ENCODE data around the gene GINS1. TPM values are rescaled to one million over a fixed set of nuclear protein-coding genes. Genes with fewer than 3 reads are reported as not detected.

GINS1 gene
- total RNA-seq, 1 donor from 2014 or later, result 5.4 TPM

DNA sequence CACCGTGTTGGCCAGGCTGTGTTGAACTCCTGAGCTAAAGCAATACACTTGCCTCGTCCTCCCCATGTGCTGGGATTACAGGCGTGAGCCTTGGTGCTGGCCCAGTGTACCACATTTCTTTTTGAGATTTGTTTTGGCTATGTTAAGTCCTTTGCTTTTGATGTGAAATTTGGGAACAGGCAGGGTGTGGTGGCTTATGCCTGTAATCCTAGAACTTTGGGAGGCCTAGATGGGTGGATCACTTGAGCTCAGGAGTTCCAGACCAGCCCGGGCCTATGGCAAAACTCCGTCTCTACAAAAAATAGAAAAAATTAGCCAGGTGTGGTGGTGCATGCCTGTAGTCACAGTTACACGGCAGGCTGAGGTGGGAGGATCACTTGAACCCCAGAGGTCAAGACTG is 40.2 kb downstream of the GINS1 start:
- ATAC-seq (ENCODE audit: low read depth), result no peak
- Mint-ChIP-seq H3K27me3 (no peaks in the 10 kb centered on the region), H3K9me3 (no peaks in the 10 kb centered on the region), H3K4me3 (no peak overlapping the region), H3K27ac (no peak overlapping the region), H3K36me3 (ENCODE audit: low read depth) (peaks cover 7% of the 10 kb centered on the region), H3K4me1 (no peaks in the 10 kb centered on the region)
- POLR2A ChIA-PET, result no interaction called here
- CTCF ChIA-PET, result no interaction called here
- intact Hi-C loops (cut with micrococcal nuclease), result no loop called here
- DNase-seq, result no peak
- TF ChIP-seq, protein P1, sequence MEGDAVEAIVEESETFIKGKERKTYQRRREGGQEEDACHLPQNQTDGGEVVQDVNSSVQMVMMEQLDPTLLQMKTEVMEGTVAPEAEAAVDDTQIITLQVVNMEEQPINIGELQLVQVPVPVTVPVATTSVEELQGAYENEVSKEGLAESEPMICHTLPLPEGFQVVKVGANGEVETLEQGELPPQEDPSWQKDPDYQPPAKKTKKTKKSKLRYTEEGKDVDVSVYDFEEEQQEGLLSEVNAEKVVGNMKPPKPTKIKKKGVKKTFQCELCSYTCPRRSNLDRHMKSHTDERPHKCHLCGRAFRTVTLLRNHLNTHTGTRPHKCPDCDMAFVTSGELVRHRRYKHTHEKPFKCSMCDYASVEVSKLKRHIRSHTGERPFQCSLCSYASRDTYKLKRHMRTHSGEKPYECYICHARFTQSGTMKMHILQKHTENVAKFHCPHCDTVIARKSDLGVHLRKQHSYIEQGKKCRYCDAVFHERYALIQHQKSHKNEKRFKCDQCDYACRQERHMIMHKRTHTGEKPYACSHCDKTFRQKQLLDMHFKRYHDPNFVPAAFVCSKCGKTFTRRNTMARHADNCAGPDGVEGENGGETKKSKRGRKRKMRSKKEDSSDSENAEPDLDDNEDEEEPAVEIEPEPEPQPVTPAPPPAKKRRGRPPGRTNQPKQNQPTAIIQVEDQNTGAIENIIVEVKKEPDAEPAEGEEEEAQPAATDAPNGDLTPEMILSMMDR (IDR thresholded peaks at IDR 0.05), result no peak

DNA sequence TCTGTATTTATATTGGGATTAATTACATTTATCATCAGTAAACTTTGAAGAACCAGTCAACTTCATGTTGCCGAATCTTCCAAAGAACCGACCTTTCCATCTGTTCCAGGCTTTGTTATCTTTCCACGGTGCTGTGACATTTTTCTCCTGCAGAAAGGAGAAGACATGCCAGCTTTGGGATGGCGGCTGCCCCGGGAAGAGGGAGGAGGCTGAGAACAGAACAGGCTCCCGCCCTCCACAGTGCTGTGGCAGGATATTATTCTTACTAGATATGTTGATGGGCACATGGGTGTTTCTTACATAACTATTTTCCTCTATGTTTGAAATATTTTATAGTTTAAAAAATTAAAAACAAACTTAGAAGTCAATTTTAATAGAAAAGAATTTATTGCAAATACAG is 44.9 kb downstream of the GINS1 start:
- intact Hi-C loops (cut with micrococcal nuclease), result no loop called here
- peaks cover 1% of the 10 kb centered on the region for H3K36me3 Mint-ChIP-seq (ENCODE audit: low read depth)
- no peaks in the 10 kb centered on the region for H3K4me1 Mint-ChIP-seq
- DNase-seq (no peak), ATAC-seq (ENCODE audit: low read depth) (no peak)
- POLR2A ChIA-PET, result no interaction called here
- CTCF ChIA-PET, result no interaction called here
- H3K4me3 Mint-ChIP-seq, result no peak overlapping the region
- no peaks in the 10 kb centered on the region for H3K9me3 Mint-ChIP-seq
- H3K27ac Mint-ChIP-seq, result no peak overlapping the region
- TF ChIP-seq, protein P1 (IDR thresholded peaks at IDR 0.05), result no peak
- H3K27me3 Mint-ChIP-seq, result no peaks in the 10 kb centered on the region

DNA sequence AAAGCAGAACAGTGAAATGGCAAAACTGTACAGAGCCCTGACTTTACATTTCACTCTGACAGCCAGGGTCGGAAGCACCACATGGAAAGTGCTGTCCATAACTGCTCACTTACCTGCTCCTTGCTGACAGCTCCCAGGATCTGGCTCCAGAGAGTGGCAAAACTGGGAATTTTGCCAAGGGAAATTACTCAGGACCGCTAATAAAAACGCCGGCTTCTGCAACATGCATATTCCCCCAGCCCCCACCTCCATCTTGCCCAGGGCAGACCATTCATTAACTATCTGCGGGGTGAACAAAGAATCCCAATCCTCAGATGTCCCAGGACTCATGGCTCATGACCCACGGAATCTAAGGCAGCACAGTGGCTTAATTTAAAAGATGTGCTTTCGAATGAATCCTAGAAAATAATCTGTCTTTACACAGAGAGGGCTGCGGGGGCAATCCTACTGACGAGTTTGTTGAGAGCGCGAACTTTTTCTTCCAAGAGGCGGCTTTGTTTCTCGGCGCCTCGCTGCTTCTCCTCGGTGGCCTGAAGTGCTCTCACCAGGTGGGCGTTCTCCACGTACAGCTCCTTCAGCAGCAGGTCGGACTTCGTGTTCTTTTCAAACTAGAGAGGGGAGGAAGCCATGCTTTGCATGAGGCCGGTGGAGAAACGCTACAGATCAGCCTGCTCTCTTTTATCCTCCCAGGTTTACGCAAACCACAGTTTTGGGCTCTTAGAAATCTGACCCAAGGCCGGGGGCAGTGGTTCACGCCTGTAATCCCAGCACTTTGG is 45.8 kb downstream of the GINS1 start:
- intact Hi-C loops (cut with micrococcal nuclease), result no loop called here
- no peak overlapping the region for H3K27ac Mint-ChIP-seq
- H3K4me1 Mint-ChIP-seq, result no peaks in the 10 kb centered on the region
- ATAC-seq (ENCODE audit: low read depth), result no peak
- ChIA-PET CTCF (no interaction called here), POLR2A (no interaction called here)
- no peaks in the 10 kb centered on the region for H3K27me3 Mint-ChIP-seq
- no peaks in the 10 kb centered on the region for H3K9me3 Mint-ChIP-seq
- DNase-seq, result no peak
- H3K4me3 Mint-ChIP-seq, result no peak overlapping the region
- TF ChIP-seq, protein P1 (IDR thresholded peaks at IDR 0.05), result no peak
- H3K36me3 Mint-ChIP-seq (ENCODE audit: low read depth), result peaks cover 1% of the 10 kb centered on the region

DNA sequence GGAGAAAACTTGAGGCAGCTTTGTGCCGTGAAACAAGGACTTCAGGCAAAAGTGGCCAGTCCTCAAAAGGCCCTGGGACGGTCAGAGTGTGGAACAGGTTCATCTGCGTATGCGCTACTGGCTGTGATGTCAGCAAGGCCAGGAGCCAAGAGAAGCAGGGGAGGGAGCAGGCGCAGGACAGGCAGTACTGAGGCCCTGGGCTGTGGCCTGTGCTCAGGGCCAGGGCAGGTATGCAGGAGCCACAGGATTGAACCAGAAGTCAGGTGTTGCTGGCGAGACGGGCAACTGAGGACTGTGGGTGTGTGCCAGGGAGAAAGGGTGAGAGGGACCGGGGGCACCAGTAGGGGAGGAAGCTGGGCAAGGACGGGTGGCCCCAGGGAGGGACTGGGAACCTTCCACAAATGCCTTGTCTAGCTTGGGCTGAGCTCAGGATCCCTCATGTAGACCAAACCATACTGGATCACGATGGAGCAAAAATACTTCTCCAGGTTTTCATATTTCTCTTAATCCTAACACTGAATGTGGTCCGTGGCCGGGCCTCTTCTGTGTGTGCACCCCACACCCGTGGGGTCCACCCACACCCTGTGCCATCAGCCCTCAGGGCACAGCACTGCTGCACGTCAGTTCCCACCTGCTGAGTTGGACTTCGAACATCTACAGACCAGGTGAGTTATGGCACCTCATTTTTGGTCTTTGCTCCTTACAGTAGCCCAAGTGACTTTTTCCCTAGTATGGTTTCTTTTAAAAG is 46.9 kb downstream of the GINS1 start:
- ATAC-seq (ENCODE audit: low read depth), result no peak
- ChIA-PET CTCF (no interaction called here), POLR2A (no interaction called here)
- Mint-ChIP-seq H3K27me3 (no peaks in the 10 kb centered on the region), H3K36me3 (ENCODE audit: low read depth) (no peaks in the 10 kb centered on the region), H3K27ac (no peak overlapping the region), H3K4me1 (no peaks in the 10 kb centered on the region), H3K9me3 (no peaks in the 10 kb centered on the region), H3K4me3 (no peak overlapping the region)
- no peak for DNase-seq
- TF ChIP-seq, protein P1 (IDR thresholded peaks at IDR 0.05), result no peak
- intact Hi-C loops (cut with micrococcal nuclease), result no loop called here

DNA sequence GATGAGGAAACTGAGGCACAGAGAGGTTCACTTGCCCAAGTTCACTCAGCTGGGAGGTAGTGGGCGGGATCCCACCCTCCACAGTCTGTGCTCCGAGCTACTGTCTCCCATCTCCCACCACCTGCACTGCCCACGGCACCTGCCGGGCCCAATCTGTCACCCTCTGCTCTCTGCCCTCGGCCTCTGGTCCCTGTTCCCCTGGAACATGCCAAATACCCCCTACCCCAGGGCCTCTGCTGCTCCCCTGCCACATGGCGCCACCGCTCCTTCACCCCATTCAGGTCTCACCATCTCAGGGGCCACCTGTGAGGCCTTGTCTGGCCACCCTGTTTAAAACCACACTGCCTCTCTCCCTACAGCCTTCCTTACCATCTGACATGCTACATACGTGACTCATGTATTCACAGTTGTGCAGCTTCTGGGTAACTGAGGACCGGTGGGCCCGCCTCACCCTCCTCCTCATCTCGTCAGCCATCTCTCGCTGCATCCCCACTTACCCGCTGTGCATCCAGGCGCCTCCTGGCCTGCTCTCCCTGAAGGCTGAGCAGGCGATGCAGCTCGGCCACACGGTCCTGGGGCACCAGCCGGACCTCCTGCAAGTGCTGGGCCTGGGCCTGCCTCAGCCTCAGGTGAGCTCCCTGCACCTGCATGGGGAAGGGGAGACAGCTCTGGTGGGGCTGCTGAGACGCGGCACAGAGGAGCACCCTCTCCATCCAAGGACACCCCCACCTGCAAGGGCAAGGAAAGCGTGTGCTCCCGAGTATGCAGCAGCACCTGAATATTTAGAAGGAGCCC is 50.6 kb downstream of the GINS1 start:
- H3K4me3 Mint-ChIP-seq, result no peak overlapping the region
- TF ChIP-seq, protein P1 (IDR thresholded peaks at IDR 0.05), result no peak
- DNase-seq, result no peak
- H3K27me3 Mint-ChIP-seq, result no peaks in the 10 kb centered on the region
- H3K9me3 Mint-ChIP-seq, result no peaks in the 10 kb centered on the region
- intact Hi-C loops (cut with micrococcal nuclease), result no loop called here
- peaks cover 3% of the 10 kb centered on the region for H3K4me1 Mint-ChIP-seq
- no peak overlapping the region for H3K27ac Mint-ChIP-seq
- ATAC-seq (ENCODE audit: low read depth), result no peak
- H3K36me3 Mint-ChIP-seq (ENCODE audit: low read depth), result no peaks in the 10 kb centered on the region
- POLR2A ChIA-PET, result no interaction called here
- CTCF ChIA-PET, result no interaction called here
